ENCODE results near the gene IQSEC3. TPM values are rescaled to one million over a fixed set of nuclear protein-coding genes. Genes with fewer than 3 reads are reported as not detected.
"Not testable (repeated sequence)": the region's sequence is repeated elsewhere in the genome, so short reads cannot be mapped to it uniquely, and the experiment has no call there.

Gene IQSEC3
- total RNA-seq, 1 donor from 2014 or later: 4.2 TPM

DNA sequence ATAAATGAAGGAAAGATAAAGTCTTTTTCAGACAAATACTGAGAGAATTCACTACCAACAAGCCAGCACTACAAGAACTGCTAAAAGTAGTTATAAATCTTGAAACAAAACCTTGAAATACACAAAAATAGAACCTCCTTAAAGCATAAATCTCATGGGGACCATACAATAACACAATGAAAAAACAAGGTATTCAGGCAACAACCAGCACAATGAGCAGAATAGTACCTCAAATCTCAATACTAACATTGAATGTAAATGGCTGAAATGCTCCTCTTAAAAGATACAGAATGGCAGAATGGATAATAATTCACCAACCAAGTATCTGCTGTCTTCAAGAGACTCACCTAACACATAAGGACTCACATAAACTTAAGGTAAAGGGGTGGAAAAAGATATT, 7.7 kb upstream of the IQSEC3 start:
- DNase-seq (ENCODE audit: extremely low spot score, unreplicated experiment): no peak
- Mint-ChIP-seq H3K27me3 (peaks cover 81% of the 10 kb centered on the region), H3K27ac (no peak overlapping the region), H3K36me3 (no peaks in the 10 kb centered on the region), H3K4me1 (ENCODE audit: unreplicated experiment) (peaks cover 10% of the 10 kb centered on the region), H3K4me3 (no peak overlapping the region), H3K9me3 (peaks cover 3% of the 10 kb centered on the region)
- TF ChIP-seq, protein P1, sequence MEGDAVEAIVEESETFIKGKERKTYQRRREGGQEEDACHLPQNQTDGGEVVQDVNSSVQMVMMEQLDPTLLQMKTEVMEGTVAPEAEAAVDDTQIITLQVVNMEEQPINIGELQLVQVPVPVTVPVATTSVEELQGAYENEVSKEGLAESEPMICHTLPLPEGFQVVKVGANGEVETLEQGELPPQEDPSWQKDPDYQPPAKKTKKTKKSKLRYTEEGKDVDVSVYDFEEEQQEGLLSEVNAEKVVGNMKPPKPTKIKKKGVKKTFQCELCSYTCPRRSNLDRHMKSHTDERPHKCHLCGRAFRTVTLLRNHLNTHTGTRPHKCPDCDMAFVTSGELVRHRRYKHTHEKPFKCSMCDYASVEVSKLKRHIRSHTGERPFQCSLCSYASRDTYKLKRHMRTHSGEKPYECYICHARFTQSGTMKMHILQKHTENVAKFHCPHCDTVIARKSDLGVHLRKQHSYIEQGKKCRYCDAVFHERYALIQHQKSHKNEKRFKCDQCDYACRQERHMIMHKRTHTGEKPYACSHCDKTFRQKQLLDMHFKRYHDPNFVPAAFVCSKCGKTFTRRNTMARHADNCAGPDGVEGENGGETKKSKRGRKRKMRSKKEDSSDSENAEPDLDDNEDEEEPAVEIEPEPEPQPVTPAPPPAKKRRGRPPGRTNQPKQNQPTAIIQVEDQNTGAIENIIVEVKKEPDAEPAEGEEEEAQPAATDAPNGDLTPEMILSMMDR (conservative IDR thresholded peaks at IDR 0.05): no peak

DNA sequence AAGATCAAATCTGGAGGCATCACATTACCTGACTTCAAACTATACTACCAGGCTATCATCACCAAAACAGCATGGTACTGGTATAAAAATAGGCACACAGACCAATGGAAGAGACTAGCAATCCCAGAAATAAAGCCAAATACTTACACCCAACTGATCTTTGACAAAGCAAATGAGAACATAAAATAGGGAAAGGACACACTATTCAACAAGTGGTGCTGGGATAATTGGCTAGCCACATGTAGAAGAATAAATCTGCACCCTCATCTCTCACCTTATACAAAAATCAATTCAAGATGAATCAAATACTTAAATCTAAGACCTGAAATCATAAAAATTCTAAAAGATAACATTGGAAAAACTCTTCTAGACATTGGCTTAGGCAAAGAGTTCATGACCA, 4.7 kb upstream of the IQSEC3 start:
- H3K36me3 Mint-ChIP-seq; H3K4me3 Mint-ChIP-seq; DNase-seq (ENCODE audit: extremely low spot score, unreplicated experiment); H3K9me3 Mint-ChIP-seq; H3K27ac Mint-ChIP-seq; H3K4me1 Mint-ChIP-seq (ENCODE audit: unreplicated experiment): not testable (repeated sequence)
- H3K27me3 Mint-ChIP-seq: peaks cover 72% of the 10 kb centered on the region

GRCh38 chr12:65491-66063, 990 bp upstream of the IQSEC3 start:
- H3K27me3 Mint-ChIP-seq: peaks cover 58% of the 10 kb centered on the region
- not testable (repeated sequence) for H3K4me1 Mint-ChIP-seq (ENCODE audit: unreplicated experiment)

DNA sequence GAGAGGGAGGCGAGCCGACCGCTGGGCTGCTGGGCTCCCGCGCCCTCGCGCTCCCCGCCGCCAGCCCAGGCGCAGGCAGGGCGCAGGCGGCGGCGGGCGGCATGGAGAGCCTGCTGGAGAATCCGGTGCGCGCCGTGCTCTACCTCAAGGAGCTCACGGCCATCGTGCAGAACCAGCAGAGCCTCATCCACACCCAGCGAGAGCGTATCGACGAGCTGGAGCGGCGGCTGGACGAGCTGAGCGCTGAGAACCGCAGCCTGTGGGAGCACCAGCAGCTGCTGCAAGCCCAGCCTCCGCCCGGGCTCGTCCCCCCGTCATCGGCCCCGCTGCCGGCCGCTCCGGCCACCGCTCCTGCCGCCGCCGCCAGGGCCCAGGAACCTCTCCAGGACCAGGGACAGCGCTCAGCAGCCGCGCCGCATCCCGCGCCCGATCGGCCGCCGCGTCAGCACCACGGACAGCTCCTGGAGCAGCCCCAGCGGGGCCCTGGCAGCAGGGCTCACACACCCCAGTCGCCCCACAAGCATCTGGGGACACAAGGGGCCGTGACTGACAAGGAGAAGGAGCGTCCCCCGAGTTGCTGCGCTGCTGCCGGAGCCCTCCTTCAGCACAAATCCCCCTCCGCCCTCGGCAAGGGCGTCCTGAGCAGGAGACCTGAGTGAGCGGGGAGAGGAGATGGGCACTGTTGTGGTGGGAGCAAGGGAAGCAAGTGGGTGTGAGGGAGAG, 376 bp downstream of the IQSEC3 start:
- H3K4me3 Mint-ChIP-seq; DNase-seq (ENCODE audit: extremely low spot score, unreplicated experiment); H3K9me3 Mint-ChIP-seq; H3K4me1 Mint-ChIP-seq (ENCODE audit: unreplicated experiment); H3K36me3 Mint-ChIP-seq; H3K27ac Mint-ChIP-seq: not testable (repeated sequence)
- H3K27me3 Mint-ChIP-seq: peaks cover 59% of the 10 kb centered on the region

More at GRCh38 chr12:65491-66063, 990 bp upstream of the IQSEC3 start:
- not testable (repeated sequence) for DNase-seq (ENCODE audit: extremely low spot score, unreplicated experiment); H3K9me3 Mint-ChIP-seq; H3K36me3 Mint-ChIP-seq; H3K27ac Mint-ChIP-seq
- peak overlapping the region; percentile 73 for H3K4me3 Mint-ChIP-seq

DNA sequence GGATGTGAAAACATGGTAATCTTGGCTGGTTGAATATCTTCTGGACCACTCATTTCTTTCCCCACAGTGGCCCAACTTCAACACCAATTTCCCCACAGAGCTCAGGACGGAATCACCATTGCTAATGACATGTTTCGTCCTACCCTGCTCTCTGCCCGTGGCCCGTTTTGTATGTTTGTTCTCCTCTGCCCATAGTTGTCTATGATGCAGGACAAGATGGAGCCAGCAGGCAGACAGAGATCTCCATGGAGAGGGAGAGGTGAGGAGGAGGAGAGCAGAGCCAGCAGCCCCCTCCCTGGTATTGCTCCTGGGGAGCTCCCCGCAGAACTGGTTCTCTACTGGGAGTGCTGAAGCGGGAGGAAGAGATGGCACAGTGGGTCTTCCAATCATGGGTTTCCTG, 3.1 kb downstream of the IQSEC3 start:
- H3K27me3 Mint-ChIP-seq: peaks cover 68% of the 10 kb centered on the region
- H3K9me3 Mint-ChIP-seq; H3K4me1 Mint-ChIP-seq (ENCODE audit: unreplicated experiment); DNase-seq (ENCODE audit: extremely low spot score, unreplicated experiment); H3K36me3 Mint-ChIP-seq; H3K27ac Mint-ChIP-seq; H3K4me3 Mint-ChIP-seq: not testable (repeated sequence)

DNA sequence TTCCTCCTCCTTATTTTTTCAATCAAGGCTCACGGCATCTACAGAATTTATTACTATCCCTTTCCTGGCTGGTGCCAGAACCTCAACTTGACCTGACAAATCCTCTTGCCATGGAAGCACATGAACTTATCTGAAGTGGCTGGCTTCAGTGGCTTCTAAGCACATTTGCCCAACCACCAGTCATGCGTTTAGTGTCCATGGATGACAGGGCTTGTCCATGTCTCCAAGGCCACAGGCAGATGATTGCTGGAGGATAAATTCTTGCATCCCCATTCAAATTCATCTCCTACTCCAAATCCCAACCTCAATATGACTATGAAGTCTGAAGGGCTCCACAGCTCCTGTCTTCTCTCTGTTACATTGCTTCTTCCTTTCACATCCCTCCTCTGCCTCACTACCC, 4.0 kb downstream of the IQSEC3 start:
- not testable (repeated sequence) for H3K36me3 Mint-ChIP-seq; DNase-seq (ENCODE audit: extremely low spot score, unreplicated experiment); H3K9me3 Mint-ChIP-seq; H3K4me1 Mint-ChIP-seq (ENCODE audit: unreplicated experiment); H3K4me3 Mint-ChIP-seq; H3K27ac Mint-ChIP-seq
- H3K27me3 Mint-ChIP-seq: peaks cover 69% of the 10 kb centered on the region

- H3K4me1 Mint-ChIP-seq (ENCODE audit: unreplicated experiment): not testable (repeated sequence)
These were observed 5.5 kb downstream of the IQSEC3 start for GRCh38 chr12:72018-72417.

GRCh38 chr12:74420-75190, 8.0 kb downstream of the IQSEC3 start:
- not testable (repeated sequence) for DNase-seq (ENCODE audit: extremely low spot score, unreplicated experiment); H3K36me3 Mint-ChIP-seq; H3K9me3 Mint-ChIP-seq

More at GRCh38 chr12:72018-72417, 5.5 kb downstream of the IQSEC3 start:
- not testable (repeated sequence) for H3K4me3 Mint-ChIP-seq; H3K9me3 Mint-ChIP-seq; H3K27ac Mint-ChIP-seq; H3K36me3 Mint-ChIP-seq; DNase-seq (ENCODE audit: extremely low spot score, unreplicated experiment)
- peaks cover 77% of the 10 kb centered on the region for H3K27me3 Mint-ChIP-seq

GRCh38 chr12:75541-75940, 9.0 kb downstream of the IQSEC3 start:
- not testable (repeated sequence) for DNase-seq (ENCODE audit: extremely low spot score, unreplicated experiment); H3K36me3 Mint-ChIP-seq; H3K4me3 Mint-ChIP-seq; H3K27ac Mint-ChIP-seq; H3K4me1 Mint-ChIP-seq (ENCODE audit: unreplicated experiment); H3K9me3 Mint-ChIP-seq
- H3K27me3 Mint-ChIP-seq: peaks cover 79% of the 10 kb centered on the region

More at GRCh38 chr12:74420-75190, 8.0 kb downstream of the IQSEC3 start:
- not testable (repeated sequence) for H3K4me1 Mint-ChIP-seq (ENCODE audit: unreplicated experiment); H3K4me3 Mint-ChIP-seq; H3K27ac Mint-ChIP-seq
- peaks cover 79% of the 10 kb centered on the region for H3K27me3 Mint-ChIP-seq

DNA sequence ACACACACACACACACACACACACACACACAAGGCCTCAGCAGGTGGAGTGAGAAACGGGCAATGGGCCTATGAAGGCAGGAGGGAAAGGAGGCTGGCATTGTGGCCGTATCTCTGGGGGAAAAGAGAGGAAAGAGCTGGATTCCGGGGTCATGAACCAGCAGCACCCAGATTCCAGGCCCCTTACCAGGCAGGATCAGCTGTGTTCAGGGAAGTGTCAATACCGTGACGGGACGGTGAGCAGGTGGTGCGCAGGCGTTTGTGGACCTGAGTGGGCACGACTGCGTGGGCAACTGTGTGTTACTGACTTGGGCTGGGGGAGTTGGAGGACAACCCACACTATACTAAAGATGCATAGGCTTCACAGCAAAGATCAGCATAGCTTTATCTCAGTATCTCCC, 9.5 kb downstream of the IQSEC3 start:
- not testable (repeated sequence) for H3K9me3 Mint-ChIP-seq; H3K4me1 Mint-ChIP-seq (ENCODE audit: unreplicated experiment); H3K27ac Mint-ChIP-seq; H3K36me3 Mint-ChIP-seq; DNase-seq (ENCODE audit: extremely low spot score, unreplicated experiment); H3K4me3 Mint-ChIP-seq
- peaks cover 79% of the 10 kb centered on the region for H3K27me3 Mint-ChIP-seq

GRCh38 chr12:76551-76950, 10.0 kb downstream of the IQSEC3 start:
- H3K27me3 Mint-ChIP-seq: peaks cover 79% of the 10 kb centered on the region
- H3K4me1 Mint-ChIP-seq (ENCODE audit: unreplicated experiment); H3K9me3 Mint-ChIP-seq; H3K4me3 Mint-ChIP-seq; DNase-seq (ENCODE audit: extremely low spot score, unreplicated experiment); H3K36me3 Mint-ChIP-seq; H3K27ac Mint-ChIP-seq: not testable (repeated sequence)

DNA sequence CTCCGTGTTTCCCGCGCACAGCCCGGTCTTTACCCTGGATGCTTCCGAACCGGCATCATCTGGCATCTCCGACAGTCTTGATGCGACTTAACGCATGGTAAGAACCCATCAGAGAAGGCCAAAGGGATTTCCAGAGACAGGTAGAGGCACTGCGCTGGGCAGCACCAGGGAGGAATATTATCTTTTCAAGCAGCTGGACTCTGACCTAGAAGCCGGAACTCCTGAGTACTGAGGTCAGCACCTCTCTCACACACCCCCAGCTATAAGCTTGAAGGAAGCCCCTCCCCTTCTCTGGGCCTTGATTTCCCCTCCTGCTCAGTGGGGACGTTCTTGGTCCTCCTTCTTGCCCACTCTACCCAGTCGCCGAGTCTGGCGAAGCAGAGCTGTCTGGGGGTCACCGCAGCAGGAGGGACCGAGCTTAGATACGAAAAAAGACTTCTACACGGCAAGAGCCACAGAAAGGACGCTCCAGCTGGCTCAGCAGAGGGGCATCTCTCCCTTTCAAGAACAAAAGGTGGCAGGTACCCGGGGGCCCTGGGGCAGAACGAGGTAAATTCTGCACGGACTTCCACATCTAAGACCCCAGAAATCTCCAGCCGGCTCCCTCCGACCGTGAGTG, 10.6 kb downstream of the IQSEC3 start:
- H3K4me3 Mint-ChIP-seq; H3K36me3 Mint-ChIP-seq; H3K4me1 Mint-ChIP-seq (ENCODE audit: unreplicated experiment); DNase-seq (ENCODE audit: extremely low spot score, unreplicated experiment); H3K9me3 Mint-ChIP-seq; H3K27ac Mint-ChIP-seq: not testable (repeated sequence)
- H3K27me3 Mint-ChIP-seq: peaks cover 80% of the 10 kb centered on the region
